Body of pancreas (tissue), 4 donors: ENCODE results near the gene RRM2.

Experiments used
- CTCF ChIP-seq, 7 experiments: fragments of 450-650 bp in 4 of 7; fragments of 200-600 bp in 3 of 7; sonication (generic) in 3 of 7; IDR thresholded peaks; one replicate each; pipeline ENCODE4 v1.5.1; 2016 to 2019; ENCODE audit warnings: antibody characterized with exemption in 7 of 7
- POLR2A ChIP-seq, 3 donors: fragments of 450-650 bp; IDR thresholded peaks; one replicate each; pipeline ENCODE4 v1.6.1; 2016; ENCODE audit warnings: antibody characterized with exemption in 3 of 3, mild to moderate bottlenecking in 2 of 3

- no peak for TF ChIP-seq CTCF (IDR thresholded peaks at IDR 0.05)
- no peak for TF ChIP-seq POLR2A (IDR thresholded peaks at IDR 0.05)
Observed at GRCh38 chr2:10120877-10121574, 1.5 kb upstream of the RRM2 start.
